Stimulated activated CD4-positive, alpha-beta T cell treated with anti-CD3 and anti-CD28 coated beads, Interleukin-15, amount 100 ng/mL, for 48 hours (primary cell): Measurements from ENCODE around the gene KHNYN.
A peak's percentile ranks its signal among the peaks of the same experiment; 100 is the strongest.
"Not testable (repeated sequence)": the region's sequence is repeated elsewhere in the genome, so short reads cannot be mapped to it uniquely, and the experiment has no call there.

Experiments used
- DNase-seq, 2 donors: peaks; one replicate each; pipeline ENCODE4 v3.0.0-alpha.2; 2020; ENCODE audit warnings: low read depth in 2 of 2

KHNYN gene

GRCh38 chr14:24473211-24473610 is 43.5 kb downstream of the KHNYN start:
- DNase-seq: no peak

GRCh38 chr14:24475261-24475660 is 45.5 kb downstream of the KHNYN start:
- no peak for DNase-seq

- not testable (repeated sequence) for DNase-seq
Measured at GRCh38 chr14:24479999-24480398, 50.2 kb downstream of the KHNYN start.

GRCh38 chr14:24481622-24482324 is 52.0 kb downstream of the KHNYN start:
- peak; percentile 43 to 48 for DNase-seq

- not testable (repeated sequence) for DNase-seq
Measured at GRCh38 chr14:24482699-24483303, 53.0 kb downstream of the KHNYN start.

GRCh38 chr14:24483604-24484252 is 54.0 kb downstream of the KHNYN start:
- no peak for DNase-seq
